Measurements from ENCODE around the gene HCN2. TPM values are rescaled to one million over a fixed set of nuclear protein-coding genes. Genes with fewer than 3 reads are reported as not detected.

HCN2 gene
- total and polyA plus RNA-seq, 2 of the 13 experiments (the other 11 are each of a cell fraction or from before 2014, with no cell fraction given), result 0.01 TPM; not detected in 1

DNA sequence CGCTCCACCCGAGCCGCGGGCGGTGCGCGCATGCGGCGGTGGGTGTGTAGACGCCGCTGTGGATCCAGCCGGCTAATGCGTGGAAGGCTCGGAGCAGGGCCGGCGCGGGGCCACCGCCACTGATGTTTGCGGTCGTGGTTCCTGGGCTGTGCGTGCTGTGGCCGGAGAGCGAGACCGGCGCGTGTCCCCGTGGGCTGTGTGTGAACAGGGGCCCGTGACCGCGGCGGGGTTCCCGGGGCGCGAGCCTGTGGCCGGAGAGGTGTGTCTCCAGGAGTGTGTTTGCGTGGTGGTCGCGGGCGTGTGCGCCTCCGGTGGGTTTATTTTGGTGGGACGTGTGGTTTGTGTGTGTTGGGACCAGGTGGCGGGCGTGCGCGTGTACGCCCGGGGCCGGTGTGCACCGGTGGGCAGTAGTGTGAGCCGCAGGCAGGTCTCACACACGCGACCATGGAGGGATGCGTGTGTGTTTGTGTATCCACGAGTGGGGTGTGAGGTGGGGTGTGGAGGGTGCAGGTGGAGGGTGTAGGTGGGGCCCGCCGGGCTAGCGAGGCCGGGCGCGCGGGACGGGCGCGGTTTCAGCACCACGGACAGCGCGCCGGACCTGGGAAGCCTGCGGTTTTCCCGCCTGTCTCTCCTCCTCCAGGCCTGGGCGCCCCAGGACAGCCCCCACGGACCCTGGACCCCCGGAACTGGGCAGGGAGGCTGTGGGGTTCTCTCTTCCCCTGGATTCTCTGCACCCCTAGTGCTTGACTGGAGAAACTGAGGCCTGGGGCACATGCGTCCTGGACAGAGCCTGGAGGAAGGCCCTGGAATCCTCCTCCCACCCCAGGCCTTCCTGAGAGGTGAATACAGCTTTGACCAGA lies 1.6 kb downstream of the HCN2 start (continued):
- TF ChIP-seq ZNF558 (CRISPR knock-in tag; IDR thresholded peaks at IDR 0.05; ENCODE audit: borderline replicate concordance) (peak; percentile 72; the same call in 1 of the 2 replicates), SNAPC2 (CRISPR knock-in tag; IDR thresholded peaks at IDR 0.05) (peak; percentile 31; the same call in 1 of the 2 replicates), RARG (CRISPR knock-in tag; IDR thresholded peaks at IDR 0.05; ENCODE audit: low read depth) (no peak), ZNF547 (CRISPR knock-in tag; IDR thresholded peaks at IDR 0.05) (peak; percentile 43; the same call in 1 of the 2 replicates), RARA (CRISPR knock-in tag; IDR thresholded peaks at IDR 0.05) (peak; percentile 47; the same call in 1 of the 2 replicates), MTF2 (CRISPR knock-in tag; IDR thresholded peaks at IDR 0.05; ENCODE audit: borderline replicate concordance) (peak; percentile 84; the same call in 1 of the 2 replicates), SOX5 (CRISPR knock-in tag; IDR thresholded peaks at IDR 0.05; ENCODE audit: borderline replicate concordance) (0 out of 2 replicates have a peak, but pooled peaks have one; percentile 23), ZNF263 (CRISPR knock-in tag; IDR thresholded peaks at IDR 0.05) (no peak), U2AF1 (optimal IDR thresholded peaks at IDR 0.05; ENCODE audit: low read depth, low read length) (no peak), ZNF124 (CRISPR knock-in tag; IDR thresholded peaks at IDR 0.05) (peak; percentile 76; the same call in 1 of the 2 replicates), FOXO1 (CRISPR knock-in tag; IDR thresholded peaks at IDR 0.05) (peak; percentile 48; the same call in 1 of the 2 replicates), SOX13 (IDR thresholded peaks at IDR 0.05) (no peak), SOX13 (CRISPR knock-in tag; conservative IDR thresholded peaks at IDR 0.05 in 1 of 2, IDR thresholded peaks at IDR 0.05 in 1 of 2) (0 out of 4 replicates have a peak, but pooled peaks of 1 of the 2 experiments have one; percentile 29), ZNF232 (CRISPR knock-in tag; IDR thresholded peaks at IDR 0.05; ENCODE audit: borderline replicate concordance) (peak; percentile 98), ZMAT3 (CRISPR knock-in tag; conservative IDR thresholded peaks at IDR 0.05) (0 out of 2 replicates have a peak, but pooled peaks have one; percentile 54), IRX3 (CRISPR knock-in tag; IDR thresholded peaks at IDR 0.05; ENCODE audit: borderline replicate concordance, low read depth) (peak; percentile 35; the same call in 1 of the 2 replicates), MEF2D (CRISPR knock-in tag; IDR thresholded peaks at IDR 0.05) (peak; percentile 49)
- TF ChIP-seq, protein P1, sequence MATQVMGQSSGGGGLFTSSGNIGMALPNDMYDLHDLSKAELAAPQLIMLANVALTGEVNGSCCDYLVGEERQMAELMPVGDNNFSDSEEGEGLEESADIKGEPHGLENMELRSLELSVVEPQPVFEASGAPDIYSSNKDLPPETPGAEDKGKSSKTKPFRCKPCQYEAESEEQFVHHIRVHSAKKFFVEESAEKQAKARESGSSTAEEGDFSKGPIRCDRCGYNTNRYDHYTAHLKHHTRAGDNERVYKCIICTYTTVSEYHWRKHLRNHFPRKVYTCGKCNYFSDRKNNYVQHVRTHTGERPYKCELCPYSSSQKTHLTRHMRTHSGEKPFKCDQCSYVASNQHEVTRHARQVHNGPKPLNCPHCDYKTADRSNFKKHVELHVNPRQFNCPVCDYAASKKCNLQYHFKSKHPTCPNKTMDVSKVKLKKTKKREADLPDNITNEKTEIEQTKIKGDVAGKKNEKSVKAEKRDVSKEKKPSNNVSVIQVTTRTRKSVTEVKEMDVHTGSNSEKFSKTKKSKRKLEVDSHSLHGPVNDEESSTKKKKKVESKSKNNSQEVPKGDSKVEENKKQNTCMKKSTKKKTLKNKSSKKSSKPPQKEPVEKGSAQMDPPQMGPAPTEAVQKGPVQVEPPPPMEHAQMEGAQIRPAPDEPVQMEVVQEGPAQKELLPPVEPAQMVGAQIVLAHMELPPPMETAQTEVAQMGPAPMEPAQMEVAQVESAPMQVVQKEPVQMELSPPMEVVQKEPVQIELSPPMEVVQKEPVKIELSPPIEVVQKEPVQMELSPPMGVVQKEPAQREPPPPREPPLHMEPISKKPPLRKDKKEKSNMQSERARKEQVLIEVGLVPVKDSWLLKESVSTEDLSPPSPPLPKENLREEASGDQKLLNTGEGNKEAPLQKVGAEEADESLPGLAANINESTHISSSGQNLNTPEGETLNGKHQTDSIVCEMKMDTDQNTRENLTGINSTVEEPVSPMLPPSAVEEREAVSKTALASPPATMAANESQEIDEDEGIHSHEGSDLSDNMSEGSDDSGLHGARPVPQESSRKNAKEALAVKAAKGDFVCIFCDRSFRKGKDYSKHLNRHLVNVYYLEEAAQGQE (IDR thresholded peaks at IDR 0.05; ENCODE audit: borderline replicate concordance in 1 of 2, low read depth in 1 of 2, low read length in 2 of 2), result peak in 1 of 2 experiments; percentile 97
- TF ChIP-seq, protein P2, sequence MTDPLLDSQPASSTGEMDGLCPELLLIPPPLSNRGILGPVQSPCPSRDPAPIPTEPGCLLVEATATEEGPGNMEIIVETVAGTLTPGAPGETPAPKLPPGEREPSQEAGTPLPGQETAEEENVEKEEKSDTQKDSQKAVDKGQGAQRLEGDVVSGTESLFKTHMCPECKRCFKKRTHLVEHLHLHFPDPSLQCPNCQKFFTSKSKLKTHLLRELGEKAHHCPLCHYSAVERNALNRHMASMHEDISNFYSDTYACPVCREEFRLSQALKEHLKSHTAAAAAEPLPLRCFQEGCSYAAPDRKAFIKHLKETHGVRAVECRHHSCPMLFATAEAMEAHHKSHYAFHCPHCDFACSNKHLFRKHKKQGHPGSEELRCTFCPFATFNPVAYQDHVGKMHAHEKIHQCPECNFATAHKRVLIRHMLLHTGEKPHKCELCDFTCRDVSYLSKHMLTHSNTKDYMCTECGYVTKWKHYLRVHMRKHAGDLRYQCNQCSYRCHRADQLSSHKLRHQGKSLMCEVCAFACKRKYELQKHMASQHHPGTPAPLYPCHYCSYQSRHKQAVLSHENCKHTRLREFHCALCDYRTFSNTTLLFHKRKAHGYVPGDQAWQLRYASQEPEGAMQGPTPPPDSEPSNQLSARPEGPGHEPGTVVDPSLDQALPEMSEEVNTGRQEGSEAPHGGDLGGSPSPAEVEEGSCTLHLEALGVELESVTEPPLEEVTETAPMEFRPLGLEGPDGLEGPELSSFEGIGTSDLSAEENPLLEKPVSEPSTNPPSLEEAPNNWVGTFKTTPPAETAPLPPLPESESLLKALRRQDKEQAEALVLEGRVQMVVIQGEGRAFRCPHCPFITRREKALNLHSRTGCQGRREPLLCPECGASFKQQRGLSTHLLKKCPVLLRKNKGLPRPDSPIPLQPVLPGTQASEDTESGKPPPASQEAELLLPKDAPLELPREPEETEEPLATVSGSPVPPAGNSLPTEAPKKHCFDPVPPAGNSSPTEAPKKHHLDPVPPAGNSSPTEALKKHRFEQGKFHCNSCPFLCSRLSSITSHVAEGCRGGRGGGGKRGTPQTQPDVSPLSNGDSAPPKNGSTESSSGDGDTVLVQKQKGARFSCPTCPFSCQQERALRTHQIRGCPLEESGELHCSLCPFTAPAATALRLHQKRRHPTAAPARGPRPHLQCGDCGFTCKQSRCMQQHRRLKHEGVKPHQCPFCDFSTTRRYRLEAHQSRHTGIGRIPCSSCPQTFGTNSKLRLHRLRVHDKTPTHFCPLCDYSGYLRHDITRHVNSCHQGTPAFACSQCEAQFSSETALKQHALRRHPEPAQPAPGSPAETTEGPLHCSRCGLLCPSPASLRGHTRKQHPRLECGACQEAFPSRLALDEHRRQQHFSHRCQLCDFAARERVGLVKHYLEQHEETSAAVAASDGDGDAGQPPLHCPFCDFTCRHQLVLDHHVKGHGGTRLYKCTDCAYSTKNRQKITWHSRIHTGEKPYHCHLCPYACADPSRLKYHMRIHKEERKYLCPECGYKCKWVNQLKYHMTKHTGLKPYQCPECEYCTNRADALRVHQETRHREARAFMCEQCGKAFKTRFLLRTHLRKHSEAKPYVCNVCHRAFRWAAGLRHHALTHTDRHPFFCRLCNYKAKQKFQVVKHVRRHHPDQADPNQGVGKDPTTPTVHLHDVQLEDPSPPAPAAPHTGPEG (CRISPR knock-in tag; IDR thresholded peaks at IDR 0.05), result 0 out of 2 replicates have a peak, but pooled peaks have one; percentile 57

All from HepG2 (cell line).